LoVo (cell line): ENCODE results near the gene NPR2.

Experiments
- DNase-seq: peaks from one replicate; pipeline ENCODE4 v3.0.0-alpha.2; 2016; ENCODE audit warnings: low spot score

The NPR2 gene

DNA sequence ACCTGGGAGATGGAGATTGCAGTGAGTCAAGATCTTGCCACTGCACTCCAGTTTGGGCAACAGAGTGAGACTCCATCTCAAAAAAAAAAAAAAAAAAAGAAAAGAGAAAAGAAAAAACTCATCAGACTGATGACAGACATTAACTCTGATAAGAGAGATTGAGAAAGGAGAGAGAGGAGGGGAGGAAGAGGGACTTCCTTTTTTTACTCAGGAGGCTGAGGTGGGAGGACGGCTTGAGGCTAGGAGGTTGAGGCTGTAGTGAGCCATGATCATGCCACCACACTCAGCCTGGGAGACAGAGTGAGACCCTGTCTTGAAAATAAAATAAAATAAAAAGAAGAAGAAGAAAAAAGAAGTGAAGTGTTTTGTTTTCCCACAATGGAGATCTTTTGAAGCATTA, 27.6 kb upstream of the NPR2 start:
- DNase-seq, result no peak

DNA sequence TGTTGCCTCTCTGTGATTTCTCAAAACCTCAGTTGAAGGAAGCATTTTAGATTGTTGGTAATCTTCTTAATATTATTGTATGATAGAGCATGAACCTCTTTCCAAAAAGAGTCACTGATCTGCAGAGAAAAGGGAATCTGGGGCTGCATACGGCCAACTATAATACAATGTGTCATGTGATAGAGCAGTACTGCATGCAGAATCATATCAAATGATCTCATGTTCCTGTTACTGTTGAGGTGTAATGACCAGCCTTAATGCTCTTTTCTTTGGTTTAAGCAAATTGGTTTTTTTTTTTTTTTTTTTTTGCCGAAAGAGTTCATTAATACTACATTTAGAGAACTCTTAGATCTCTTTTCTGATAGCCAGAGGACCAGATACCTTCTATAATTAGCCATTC, 24.4 kb upstream of the NPR2 start:
- DNase-seq, result no peak

DNA sequence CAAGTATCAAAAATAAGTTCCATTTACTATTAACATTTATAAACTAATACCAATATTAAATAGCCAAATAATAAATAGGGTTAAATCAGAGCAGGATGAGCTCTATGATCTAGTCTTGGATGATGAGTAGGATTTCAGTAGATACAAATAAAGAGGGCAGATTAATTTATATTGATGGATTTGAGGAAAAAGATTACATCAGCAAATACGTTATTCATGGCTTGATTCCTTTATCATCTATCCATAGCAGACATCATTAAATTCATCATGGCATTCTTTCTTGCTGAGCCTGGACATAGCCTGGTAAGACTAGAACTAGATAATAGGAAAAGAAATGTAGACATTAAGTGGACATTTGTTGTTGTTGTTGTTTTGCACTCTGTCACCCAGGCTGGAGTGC, 23.9 kb upstream of the NPR2 start:
- DNase-seq, result no peak

DNA sequence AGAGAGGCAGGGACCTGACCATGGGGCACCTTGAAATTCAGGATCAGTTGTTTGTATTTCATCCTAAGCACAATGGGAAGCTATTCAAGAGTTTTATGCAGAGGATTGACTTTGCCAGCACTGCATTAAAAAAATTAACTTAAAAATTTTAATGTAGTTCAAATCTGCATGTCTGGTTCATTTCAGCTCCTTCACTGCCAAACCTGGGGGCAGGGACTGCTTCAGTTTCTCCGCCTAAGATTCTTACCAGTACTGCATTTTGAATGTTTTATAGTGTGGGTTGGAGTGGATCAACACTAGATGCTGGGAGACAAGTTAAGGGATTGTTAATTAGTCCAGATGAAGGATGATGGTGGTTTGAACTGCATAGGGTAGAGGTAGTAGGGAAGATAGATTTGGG, 21.6 kb upstream of the NPR2 start:
- no peak for DNase-seq

DNA sequence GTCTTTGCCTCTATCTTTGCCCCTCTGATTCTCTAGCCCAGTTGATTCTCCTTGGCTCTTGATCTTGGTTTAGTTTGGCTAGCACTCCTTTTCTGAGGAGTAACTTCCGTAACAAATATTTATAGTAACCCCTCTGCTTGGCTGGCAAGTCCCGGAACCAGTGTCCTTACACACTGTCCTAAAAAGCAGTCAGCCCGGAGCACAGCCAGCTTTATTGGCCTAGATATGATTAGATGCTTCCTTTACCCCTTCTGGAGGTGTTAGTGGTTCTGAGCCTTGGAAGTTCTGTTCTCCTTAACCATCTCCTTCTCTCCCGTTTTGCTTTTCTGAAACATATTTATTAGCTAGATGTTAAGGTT, 20.3 kb upstream of the NPR2 start:
- DNase-seq, result no peak

DNA sequence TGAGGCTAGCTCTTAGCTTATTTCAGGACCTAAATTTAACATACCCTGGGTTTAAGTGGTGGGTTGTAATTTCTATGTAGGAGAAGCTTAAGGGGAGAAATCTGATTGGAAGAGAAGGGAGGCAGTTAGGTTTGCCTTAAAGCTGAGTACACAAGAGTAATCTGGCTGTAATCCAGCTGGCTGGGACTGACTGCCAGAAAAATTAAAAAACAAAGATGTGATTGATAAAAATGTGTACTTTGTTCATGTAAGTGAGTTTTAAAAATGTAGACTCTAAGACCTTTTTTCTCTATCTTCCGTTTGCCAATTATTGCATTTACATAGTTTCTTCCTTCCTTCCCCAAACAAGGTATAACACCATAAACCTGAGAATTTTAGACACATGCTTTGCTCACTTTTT, 19.9 kb upstream of the NPR2 start:
- peak; percentile 10 for DNase-seq

DNA sequence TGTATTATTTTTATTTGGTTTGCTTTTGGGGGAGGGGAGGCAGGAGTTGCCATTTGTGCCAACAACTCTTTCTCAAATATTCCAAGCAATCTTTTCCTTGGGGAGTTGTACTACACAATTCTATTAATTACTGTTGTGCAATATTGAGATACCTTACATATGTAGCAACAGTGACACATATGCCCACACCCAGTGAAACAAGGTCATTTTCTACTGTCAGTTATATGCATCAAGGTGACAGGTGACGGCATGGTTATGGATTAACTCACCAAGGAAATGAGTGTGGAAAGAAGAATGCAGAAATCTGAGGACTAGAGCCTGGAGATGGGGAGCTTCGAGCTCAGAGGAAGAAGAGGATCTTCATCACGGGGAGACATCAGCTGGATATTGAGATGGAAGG, 19.4 kb upstream of the NPR2 start:
- DNase-seq, result peak; percentile 24

DNA sequence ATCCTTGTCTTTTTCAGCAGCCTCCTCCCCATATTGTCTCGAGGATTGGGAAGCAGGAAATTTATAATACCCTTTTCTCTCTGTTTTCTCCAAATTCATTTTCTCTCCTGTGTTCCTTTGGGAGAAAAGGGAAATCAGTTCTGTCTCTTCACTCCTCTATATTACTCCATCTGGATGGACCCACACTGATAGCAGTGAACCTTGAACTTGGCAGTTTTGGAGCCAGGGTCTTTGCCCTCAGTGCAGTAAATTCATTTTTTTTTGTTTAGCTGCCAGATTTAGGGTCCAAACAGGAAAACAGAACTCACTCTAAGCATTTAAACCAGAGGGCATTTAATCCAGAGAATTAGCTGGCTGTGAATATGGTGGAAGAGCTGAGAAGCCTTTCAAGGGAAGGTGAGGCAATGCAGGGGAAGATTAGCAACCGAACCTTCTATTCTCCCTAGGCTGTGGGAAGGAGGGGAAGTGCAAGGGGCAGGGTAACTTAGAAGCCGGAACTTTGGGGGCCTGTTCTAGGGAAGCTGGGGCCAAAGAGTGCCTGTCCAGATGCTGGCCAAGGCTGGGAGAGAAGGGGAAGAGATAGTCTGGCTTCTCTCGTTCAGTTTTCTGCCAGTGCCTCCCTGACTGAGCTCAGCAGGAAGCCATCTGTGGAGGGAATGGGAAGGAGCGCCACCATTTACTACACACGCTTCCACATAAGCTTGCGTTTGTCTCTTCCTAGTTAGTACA, 16.3 kb upstream of the NPR2 start:
- DNase-seq, result no peak

DNA sequence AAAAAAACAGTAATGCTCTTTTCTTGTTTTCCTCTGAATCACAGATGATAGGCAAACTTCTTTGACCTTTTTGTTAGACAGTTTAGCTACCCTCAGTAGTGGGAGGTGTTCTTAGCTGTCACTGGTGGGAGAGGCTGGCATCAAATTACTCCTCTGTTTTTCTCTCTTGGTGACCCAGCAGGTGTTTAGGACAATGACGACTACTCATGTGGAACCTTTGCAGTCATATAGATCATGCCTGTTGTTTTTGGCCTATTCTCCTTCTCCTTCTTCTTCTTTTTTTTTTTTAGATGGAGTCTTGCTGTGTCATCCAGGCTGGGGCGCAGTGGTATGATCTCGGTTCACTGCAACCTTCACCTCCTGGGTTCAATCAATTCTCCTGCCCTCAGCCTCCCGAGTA, 15.4 kb upstream of the NPR2 start:
- DNase-seq, result no peak

DNA sequence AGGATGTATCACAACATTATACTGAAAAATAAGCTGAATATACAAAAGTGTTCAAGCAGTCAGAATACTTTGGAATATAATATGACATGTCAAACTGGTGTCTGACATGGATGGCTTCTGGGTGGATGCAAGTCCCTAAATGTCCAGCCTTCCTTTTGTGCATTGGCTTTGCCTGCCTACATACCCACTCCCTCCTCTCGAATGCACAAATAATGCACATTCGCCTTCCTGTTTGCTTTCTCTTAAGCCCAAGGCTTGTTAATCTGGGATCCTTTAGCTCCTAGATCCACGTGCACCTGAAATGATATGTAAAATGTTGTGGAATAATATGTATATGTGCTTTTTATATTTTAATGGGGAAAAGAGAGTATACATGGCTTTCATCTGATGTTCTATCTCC, 12.9 kb upstream of the NPR2 start:
- no peak for DNase-seq

DNA sequence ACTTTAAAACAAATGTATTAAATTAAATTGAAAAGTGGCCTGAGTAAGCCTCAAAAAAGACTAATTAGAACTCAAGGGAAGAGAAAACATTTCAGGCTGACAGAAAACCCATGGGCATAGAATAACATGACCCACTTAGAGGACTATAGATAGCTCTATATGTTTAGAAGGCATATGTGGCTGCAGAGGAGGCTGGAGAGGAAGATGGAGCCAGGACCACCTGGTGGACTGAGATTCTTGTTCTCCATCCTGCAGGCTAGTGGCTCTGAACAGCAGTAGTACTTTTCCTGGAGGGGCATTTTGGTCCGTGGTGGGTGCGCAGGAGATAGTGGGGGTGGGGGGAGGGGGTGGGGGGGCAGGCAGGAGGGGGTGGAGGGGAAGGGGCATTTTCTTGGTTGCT, 10.3 kb upstream of the NPR2 start:
- DNase-seq, result no peak

DNA sequence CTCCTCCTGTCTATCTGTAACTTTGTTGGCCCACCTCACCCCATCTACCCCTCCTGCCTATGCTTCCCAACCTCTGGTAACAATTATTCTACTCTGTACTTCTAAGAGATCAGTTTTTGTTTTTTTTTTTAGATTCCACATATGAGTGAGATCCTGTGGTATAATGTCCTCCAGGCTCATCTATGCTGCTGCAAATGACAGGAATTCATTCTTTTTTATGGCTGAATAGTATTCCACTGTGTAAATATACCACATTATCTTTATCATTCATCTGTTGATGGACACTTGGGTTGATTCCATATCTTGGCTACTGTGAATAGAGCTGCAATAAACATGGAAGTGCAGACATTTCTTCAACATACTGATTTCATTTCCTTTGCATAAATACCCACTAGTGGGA, 8.0 kb upstream of the NPR2 start:
- no peak for DNase-seq

DNA sequence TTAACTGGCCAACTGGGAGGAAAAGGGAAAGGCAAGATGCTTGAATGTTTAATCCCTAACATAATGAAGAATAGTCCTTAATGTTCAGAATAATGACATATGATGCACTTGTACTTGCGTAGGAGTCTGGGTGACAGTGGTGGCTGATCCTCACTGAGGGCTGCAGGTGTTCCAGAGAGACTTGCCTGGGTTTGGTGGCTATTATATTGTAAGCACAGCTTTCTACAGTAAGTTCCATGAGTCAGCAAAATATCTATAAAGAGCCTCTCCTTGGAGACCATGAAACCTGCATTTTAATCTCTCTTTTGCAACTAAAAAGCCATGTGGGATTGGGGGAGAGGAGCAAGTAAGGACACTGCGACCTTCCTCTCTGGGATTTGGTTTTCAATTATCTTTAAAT, 1.9 kb upstream of the NPR2 start:
- DNase-seq, result no peak

DNA sequence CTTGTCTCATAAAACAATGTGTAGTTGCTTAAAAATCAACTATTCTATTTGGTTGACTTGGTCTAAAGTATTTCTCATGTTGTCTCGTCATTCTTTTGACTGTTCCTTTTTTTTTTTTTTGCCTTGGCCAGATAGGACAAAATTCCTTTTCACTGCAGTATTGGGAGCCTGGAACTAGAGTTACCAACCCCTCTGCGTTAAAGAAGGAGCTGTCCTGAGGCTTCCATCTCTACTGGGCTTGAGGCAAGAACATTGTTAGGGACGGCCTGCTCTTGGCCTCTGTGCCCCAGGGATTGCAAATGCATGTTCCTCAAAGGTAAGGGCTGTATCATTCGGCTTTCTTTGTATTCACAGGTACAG, 1.4 kb upstream of the NPR2 start:
- no peak for DNase-seq

DNA sequence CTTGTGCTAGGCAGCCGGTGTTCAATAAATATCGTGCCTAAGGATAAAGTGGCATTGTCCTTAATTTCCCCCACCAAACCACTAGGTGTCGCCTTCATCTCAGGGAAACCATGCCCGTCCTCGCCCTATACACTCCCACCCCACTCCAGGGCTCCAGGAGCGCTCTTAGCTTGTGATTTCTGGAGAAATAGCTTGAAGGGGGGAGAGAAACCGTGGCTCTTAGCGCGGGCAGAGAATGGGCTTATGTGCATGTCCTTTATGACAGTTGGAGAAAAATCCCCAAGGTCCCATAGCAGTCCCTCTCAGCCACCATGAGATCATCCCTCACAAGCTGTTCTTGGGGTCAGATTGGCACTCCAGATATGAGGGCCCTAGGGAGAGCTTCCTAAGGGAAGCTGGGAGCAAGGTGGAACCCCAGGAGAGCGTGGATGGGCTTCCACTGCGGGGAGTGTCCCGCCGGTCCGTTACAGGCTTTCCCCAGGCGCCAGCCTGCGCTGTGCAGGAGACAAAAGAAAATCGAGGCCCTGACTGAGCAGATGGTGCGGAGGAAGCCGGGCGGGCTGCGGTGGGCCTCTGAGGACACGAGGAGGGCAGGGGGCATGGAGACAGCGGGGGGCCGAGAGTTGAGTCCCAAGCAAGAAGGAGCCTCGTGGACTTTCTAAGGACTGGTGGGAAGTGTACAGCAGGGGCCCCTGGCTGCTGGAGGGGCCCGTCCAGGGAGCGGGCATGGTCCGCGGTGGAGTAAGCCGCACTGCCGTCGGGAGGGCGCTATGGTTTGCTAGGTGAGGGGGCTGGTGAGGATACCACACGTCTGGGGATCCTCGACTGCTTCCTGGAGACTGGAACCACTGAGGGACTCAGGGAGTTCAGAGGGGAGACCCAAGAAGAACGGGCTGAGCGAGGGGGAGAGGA, 750 bp upstream of the NPR2 start:
- DNase-seq, result peak; percentile 58

DNA sequence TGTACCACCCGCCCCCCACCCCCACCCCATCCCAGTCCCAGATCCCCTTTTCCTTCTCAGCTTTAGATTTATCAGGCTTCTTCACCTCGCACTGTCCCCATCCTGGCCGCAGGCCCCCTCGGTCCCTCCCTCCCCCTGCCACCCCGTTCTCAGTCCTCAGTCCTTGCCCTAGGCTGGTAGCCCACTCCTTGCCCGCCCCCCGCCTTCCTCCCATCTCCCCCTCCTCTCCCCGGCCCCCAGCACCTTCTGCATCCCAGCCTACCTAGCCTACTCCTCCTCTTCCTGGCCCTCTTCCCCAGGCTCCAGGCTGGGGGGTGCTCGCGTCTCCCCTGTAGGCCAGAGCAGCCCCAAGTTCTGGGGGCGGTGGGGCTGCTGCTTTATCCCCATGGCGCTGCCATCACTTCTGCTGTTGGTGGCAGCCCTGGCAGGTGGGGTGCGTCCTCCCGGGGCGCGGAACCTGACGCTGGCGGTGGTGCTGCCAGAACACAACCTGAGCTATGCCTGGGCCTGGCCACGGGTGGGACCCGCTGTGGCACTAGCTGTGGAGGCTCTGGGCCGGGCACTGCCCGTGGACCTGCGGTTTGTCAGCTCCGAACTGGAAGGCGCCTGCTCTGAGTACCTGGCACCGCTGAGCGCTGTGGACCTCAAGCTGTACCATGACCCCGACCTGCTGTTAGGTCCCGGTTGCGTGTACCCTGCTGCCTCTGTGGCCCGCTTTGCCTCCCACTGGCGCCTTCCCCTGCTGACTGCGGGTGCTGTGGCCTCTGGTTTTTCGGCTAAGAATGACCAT, 828 bp downstream of the NPR2 start:
- no peak for DNase-seq

DNA sequence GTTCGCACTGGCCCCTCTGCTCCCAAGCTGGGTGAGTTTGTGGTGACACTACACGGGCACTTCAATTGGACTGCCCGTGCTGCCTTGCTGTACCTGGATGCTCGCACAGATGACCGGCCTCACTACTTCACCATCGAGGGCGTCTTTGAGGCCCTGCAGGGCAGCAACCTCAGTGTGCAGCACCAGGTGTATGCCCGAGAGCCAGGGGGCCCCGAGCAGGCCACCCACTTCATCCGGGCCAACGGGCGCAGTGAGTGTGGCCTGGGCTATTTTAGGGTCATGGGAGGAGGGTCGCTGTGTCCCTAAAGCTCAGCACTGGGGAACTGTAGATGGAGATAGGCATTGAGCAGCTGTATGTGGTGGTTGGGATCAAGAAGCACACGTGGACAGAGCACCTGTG, 1.4 kb downstream of the NPR2 start:
- no peak for DNase-seq

DNA sequence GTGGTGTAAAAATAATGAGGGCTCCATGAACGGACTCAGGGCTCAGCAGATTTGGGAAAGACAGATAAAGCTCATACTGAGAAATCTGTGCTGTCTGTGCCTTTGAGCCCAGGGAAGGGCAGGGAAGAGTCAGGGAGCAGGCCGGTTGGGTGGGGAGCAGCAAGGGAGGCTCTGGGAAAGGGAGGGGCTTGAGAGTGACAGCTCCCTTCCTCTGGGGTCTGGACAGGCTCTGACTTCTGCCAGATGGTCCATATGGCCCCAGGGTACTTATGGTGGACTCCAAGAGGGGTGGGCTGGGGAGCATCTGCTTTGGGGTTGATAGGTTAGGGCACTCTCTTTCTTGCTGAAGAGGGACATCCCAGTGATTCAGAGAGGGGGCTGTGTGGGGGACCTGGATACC, 2.1 kb downstream of the NPR2 start:
- DNase-seq, result no peak

DNA sequence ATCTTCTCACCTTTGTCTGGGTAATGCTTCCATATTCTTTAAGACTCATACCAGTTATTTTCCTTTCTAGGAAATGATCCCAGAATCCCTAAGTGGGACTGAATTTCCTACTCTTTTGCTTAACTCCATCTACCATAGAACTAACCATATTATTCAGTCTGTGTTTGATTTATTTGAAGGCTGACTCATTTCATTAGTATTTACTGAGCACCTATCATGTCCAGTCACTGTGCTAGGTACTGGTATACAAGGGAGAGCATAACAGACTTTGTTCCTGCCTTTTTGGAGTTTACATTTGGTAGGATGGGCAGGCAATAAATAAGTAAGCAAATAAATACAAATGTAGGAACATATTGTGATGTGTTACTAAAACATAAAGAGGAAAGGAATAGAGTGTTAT, 4.3 kb downstream of the NPR2 start:
- DNase-seq, result no peak

DNA sequence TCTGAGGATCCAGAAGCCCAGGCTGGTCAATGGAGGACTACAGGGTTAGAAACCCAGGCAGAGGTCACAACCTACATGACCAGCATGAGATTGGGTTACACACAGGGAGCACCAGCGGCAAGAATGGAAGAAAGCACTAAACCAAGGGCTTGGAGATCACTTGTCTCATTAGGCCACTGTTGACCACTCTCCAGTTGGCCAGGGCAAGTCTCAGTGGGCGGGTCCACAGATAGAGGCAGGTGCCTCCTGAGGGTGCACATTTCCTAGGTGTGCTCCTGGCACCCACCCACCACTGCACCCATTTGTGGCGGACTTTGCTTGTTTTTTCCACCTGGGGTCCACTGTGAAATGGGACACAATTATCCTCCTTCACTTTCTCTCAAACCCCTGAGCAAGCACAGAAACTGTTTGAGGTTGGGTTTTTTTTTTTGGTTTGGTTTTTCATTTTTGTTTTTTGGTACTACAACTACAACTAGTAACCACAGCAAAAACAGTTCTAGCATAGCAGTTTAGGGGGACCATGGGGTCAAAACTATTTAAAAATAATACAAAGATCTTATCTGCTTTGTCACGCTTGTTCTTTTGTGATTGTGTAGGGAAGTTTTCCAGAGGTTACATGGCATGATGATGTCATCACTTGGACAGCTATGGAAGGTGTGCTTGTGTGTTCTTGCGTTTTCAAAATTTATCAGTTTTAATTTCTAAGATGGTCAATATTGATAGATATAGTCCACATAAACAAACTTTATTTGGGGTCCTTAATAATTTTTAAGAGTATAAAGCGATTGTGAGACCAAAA, 6.1 kb downstream of the NPR2 start:
- no peak for DNase-seq

DNA sequence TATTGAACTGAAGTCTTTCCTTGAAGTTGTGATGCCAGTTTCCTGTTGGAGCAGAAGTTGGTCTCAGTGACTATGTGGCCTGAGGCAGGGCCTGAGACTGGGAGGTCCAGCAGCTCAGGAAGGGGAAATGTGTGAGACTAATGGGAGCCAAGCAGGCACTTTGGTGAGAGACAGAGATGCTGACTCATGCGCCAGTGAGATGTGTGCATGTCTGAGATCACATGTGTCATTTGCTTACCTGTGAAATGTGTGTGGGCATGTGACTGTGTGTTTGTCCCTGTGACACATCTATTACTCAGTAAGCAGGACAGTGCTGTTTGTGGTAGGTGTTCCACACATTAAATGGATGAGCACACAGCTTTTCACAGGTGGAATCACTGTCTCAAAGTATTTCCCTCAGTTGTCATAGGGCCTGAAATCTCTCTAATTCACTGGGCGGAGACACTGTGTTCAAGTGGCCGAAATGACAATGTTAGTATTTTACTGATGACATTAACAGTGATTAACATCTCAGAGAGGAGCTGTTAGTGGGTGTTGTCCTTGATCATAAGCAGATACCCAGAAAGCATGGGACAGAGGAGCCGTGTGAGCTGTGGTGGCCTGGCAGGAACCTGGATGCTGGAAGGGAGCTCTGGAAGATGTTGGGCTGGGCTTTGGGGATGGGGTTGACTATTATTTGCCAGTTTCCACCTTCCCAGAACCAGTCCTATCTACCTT, 7.4 kb downstream of the NPR2 start:
- DNase-seq, result no peak

DNA sequence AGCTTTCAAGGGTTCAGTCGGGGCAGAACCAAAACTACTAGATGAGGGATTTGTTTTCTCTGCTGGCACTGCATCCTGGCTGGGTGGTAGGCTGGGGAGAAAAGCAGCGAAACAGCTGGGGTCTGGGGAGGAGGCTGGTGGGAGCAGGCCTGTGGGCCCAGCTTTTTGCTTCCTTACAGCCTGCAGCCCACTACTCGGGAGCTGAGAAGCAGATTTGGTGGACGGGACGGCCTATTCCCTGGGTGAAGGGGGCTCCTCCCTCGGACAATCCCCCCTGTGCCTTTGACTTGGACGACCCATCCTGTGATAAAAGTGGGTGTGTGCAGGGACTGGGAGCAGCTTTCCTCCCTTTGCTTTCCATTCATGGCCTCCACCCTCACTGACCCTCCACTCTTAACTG, 9.1 kb downstream of the NPR2 start:
- no peak for DNase-seq
